Neural cell (in vitro differentiated cells): ENCODE data around the gene NRF1.

ENCODE experiments used
- CTCF ChIP-seq: fragments of 450-650 bp; IDR thresholded peaks from 2 replicates; pipeline ENCODE4 v1.5.1; 2014; ENCODE audit warnings: antibody characterized with exemption, mild to moderate bottlenecking, moderate library complexity; ENCODE audit not compliant: poor library complexity, severe bottlenecking
- EP300 ChIP-seq: fragments of 450-650 bp; conservative IDR thresholded peaks from 2 replicates; pipeline ENCODE4 v1.6.1; 2014; ENCODE audit warnings: antibody characterized with exemption, mild to moderate bottlenecking, moderate library complexity; ENCODE audit not compliant: poor library complexity, severe bottlenecking
- EZH2 ChIP-seq: fragments of 200-600, 300-800 bp; shearing (Covaris generic), sonication (generic); IDR thresholded peaks from 2 replicates; pipeline ENCODE4 v1.6.1; 2014; ENCODE audit warnings: antibody characterized with exemption, low read length, borderline replicate concordance, mild to moderate bottlenecking; ENCODE audit not compliant: insufficient read depth, poor library complexity, severe bottlenecking
- MXI1 ChIP-seq: fragments of 450-650 bp; conservative IDR thresholded peaks from 2 replicates; pipeline ENCODE4 v1.6.1; 2014; ENCODE audit warnings: antibody characterized with exemption, mild to moderate bottlenecking; ENCODE audit not compliant: poor library complexity, severe bottlenecking
- POLR2AphosphoS5 ChIP-seq: IDR thresholded peaks from 2 replicates; pipeline ENCODE4 v1.6.1; 2012
- RAD21 ChIP-seq: fragments of 450-650 bp; conservative IDR thresholded peaks from 2 replicates; pipeline ENCODE4 v1.6.1; 2014; ENCODE audit warnings: antibody characterized with exemption, mild to moderate bottlenecking, moderate library complexity
- TAF1 ChIP-seq: IDR thresholded peaks from 2 replicates; pipeline ENCODE4 v1.6.1; 2012; ENCODE audit warnings: low read depth

- TF ChIP-seq POLR2AphosphoS5: no peak
- no peak for TF ChIP-seq CTCF
- no peak for TF ChIP-seq RAD21
- no peak for TF ChIP-seq MXI1
- no peak for TF ChIP-seq EP300
- TF ChIP-seq EZH2: no peak
- TF ChIP-seq TAF1: no peak
Observed at GRCh38 chr7:129728875-129729467, 117.5 kb downstream of the NRF1 start.
